MM.1S (cell line): ENCODE data around the gene LMO7.
"Not testable (repeated sequence)": the region's sequence is repeated elsewhere in the genome, so short reads cannot be mapped to it uniquely, and the experiment has no call there.

Experiments used
- DNase-seq: peaks from one replicate; pipeline ENCODE4 v3.0.0-alpha.2; 2015
- H2AFZ ChIP-seq: fragments of 300-600 bp; sonication (generic); 2 replicates; pipeline ENCODE4 v1.6.0; 2016; ENCODE audit warnings: antibody characterized with exemption, low read length
- H3F3A ChIP-seq: fragments of 300-600 bp; sonication (generic); 2 replicates; pipeline ENCODE4 v1.6.1; 2016; ENCODE audit warnings: mild to moderate bottlenecking, antibody characterized with exemption, low read length, moderate library complexity, mixed read lengths; ENCODE audit not compliant: insufficient read depth
- H3K27ac ChIP-seq: fragments of 300-600 bp; sonication (generic); 2 replicates; pipeline ENCODE4 v1.5.1; 2016; ENCODE audit warnings: mild to moderate bottlenecking, low read length
- H3K27me3 ChIP-seq: fragments of 300-600 bp; sonication (generic); replicated peaks from 2 replicates; pipeline ENCODE4 v1.6.0; 2016; ENCODE audit warnings: low read length; ENCODE audit not compliant: insufficient read depth
- H3K36me3 ChIP-seq: fragments of 300-600 bp; sonication (generic); replicated peaks from 2 replicates; pipeline ENCODE4 v1.6.1; 2016; ENCODE audit warnings: mild to moderate bottlenecking, low read length, mixed read lengths; ENCODE audit not compliant: insufficient read depth
- H3K4me1 ChIP-seq: fragments of 300-600 bp; sonication (generic); 2 replicates; pipeline ENCODE4 v1.6.1; 2016; ENCODE audit warnings: low read length, mixed read lengths
- H3K4me2 ChIP-seq: fragments of 300-600 bp; sonication (generic); 2 replicates; pipeline ENCODE4 v1.6.0; 2016; ENCODE audit warnings: low read depth, low read length
- H3K4me3 ChIP-seq: fragments of 300-600 bp; sonication (generic); 2 replicates; pipeline ENCODE4 v1.5.1; 2016; ENCODE audit warnings: low read length, mixed read lengths
- H3K79me2 ChIP-seq: fragments of 300-600 bp; sonication (generic); 2 replicates; pipeline ENCODE4 v1.6.1; 2016; ENCODE audit warnings: mixed run types, low read length, mixed read lengths
- H3K9ac ChIP-seq: fragments of 300-600 bp; sonication (generic); 2 replicates; pipeline ENCODE4 v1.6.1; 2016; ENCODE audit warnings: low read length, mixed read lengths
- H3K9me2 ChIP-seq: fragments of 300-600 bp; sonication (generic); replicated peaks from 2 replicates; pipeline ENCODE4 v1.6.1; 2016; ENCODE audit warnings: mild to moderate bottlenecking, low read length, mixed read lengths; ENCODE audit not compliant: insufficient read depth
- H3K9me3 ChIP-seq: fragments of 300-600 bp; sonication (generic); replicated peaks from 2 replicates; pipeline ENCODE4 v1.6.1; 2016; ENCODE audit warnings: mild to moderate bottlenecking, low read length, mixed read lengths; ENCODE audit not compliant: insufficient read depth
- H4K20me1 ChIP-seq: fragments of 300-600 bp; sonication (generic); 2 replicates; pipeline ENCODE4 v1.6.1; 2016; ENCODE audit warnings: mild to moderate bottlenecking, low read length, moderate library complexity, mixed read lengths; ENCODE audit not compliant: insufficient read depth
- EZH2 ChIP-seq: fragments of 300-600 bp; sonication (generic); optimal IDR thresholded peaks from 2 replicates; pipeline ENCODE3; 2017; ENCODE audit warnings: low read depth, mild to moderate bottlenecking, antibody characterized with exemption, low read length, mixed read lengths
- EZH2phosphoT487 ChIP-seq: fragments of 300-600 bp; sonication (generic); IDR thresholded peaks from 2 replicates; pipeline ENCODE4 v1.6.1; 2018; ENCODE audit warnings: antibody characterized with exemption, low read length
- TF ChIP-seq, protein P1 (sequence below): fragments of 300-600 bp; sonication (generic); IDR thresholded peaks from 2 replicates; pipeline ENCODE4 v1.5.1; 2016; ENCODE audit warnings: antibody characterized with exemption, low read length, mixed read lengths

Gene LMO7

DNA sequence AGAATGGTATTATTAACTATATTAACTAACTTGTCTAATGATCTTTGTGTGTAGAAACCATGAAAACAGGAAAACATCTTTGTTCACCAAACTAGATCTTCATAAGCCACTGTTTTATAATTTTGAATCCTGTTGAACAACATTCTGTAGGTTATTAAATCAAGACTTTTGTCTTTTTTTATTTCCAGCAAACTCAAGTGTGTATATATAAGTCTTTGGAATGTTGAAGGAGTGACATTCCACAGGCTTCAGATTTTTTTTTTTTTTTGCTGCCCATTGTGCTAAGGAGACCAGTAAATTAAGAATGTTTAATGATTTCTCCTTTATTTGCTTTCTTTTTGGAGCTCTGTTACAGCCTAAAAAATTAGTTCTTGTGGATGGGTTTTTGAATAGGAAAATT lies 89.6 kb downstream of the LMO7 start:
- TF ChIP-seq EZH2phosphoT487 (no peak), EZH2 (no peak)
- TF ChIP-seq, protein P1, sequence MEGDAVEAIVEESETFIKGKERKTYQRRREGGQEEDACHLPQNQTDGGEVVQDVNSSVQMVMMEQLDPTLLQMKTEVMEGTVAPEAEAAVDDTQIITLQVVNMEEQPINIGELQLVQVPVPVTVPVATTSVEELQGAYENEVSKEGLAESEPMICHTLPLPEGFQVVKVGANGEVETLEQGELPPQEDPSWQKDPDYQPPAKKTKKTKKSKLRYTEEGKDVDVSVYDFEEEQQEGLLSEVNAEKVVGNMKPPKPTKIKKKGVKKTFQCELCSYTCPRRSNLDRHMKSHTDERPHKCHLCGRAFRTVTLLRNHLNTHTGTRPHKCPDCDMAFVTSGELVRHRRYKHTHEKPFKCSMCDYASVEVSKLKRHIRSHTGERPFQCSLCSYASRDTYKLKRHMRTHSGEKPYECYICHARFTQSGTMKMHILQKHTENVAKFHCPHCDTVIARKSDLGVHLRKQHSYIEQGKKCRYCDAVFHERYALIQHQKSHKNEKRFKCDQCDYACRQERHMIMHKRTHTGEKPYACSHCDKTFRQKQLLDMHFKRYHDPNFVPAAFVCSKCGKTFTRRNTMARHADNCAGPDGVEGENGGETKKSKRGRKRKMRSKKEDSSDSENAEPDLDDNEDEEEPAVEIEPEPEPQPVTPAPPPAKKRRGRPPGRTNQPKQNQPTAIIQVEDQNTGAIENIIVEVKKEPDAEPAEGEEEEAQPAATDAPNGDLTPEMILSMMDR = no peak
- Histone ChIP-seq H3K9me2 (no peaks in the 10 kb centered on the region), H3K4me2 (no peak overlapping the region), H3K4me1 (no peaks in the 10 kb centered on the region), H2AFZ (no peak overlapping the region), H3K27ac (no peak overlapping the region), H3K27me3 (no peaks in the 10 kb centered on the region), H3K36me3 (no peaks in the 10 kb centered on the region), H3K9me3 (no peaks in the 10 kb centered on the region), H3K9ac (no peak overlapping the region), H4K20me1 (no peaks in the 10 kb centered on the region), H3K79me2 (no peaks in the 10 kb centered on the region), H3K4me3 (no peak overlapping the region), H3F3A (no peaks in the 10 kb centered on the region)
- no peak for DNase-seq

DNA sequence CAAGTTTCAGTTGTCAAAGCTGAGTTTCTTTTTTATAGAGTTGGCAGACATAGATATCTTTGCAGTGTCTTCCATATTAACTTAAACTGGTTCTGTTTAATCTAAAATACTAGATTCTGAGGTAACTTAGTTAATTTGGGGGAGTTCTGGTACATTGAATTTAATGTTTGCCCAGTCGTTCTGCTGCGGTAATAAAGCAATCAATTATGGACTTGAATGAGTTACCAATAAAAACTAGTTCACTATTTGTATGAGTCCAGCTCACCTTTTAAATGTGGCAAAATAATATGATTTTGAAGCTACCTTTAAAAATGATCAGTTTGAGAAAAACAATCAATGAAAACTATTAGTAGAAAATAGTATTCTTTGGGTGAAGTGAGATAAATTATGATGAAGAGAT lies 90.2 kb downstream of the LMO7 start:
- H3K9me2 ChIP-seq = no peaks in the 10 kb centered on the region
- no peak overlapping the region for H3K4me3 ChIP-seq
- TF ChIP-seq, protein P1 = no peak
- TF ChIP-seq EZH2 (no peak), EZH2phosphoT487 (no peak)
- H3K27ac ChIP-seq = no peak overlapping the region
- no peak overlapping the region for H2AFZ ChIP-seq
- no peaks in the 10 kb centered on the region for H3K9me3 ChIP-seq
- H3K4me2 ChIP-seq = no peak overlapping the region
- no peak for DNase-seq
- no peak overlapping the region for H3K9ac ChIP-seq
- no peaks in the 10 kb centered on the region for H3K4me1 ChIP-seq
- no peaks in the 10 kb centered on the region for H4K20me1 ChIP-seq
- no peaks in the 10 kb centered on the region for H3K79me2 ChIP-seq
- no peaks in the 10 kb centered on the region for H3F3A ChIP-seq
- no peaks in the 10 kb centered on the region for H3K36me3 ChIP-seq
- no peaks in the 10 kb centered on the region for H3K27me3 ChIP-seq

DNA sequence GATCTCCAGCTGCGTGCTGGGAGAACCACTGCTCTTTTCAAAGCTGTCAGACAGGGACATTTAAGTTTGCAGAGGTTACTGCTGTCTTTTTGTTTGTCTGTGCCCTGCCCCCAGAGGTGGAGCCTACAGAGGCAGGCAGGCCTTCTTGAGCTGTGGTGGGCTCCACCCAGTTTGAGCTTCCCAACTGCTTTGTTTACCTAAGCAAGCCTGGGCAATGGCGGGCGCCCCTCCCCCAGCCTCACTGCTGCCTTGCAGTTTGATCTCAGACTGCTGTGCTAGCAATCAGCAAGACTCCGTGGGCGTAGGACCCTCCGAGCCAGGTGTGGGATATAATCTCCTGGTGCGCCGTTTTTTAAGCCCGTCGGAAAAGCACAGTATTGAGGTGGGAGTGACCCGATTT lies 97.0 kb downstream of the LMO7 start:
- H3K9ac ChIP-seq, H3K9me3 ChIP-seq, H4K20me1 ChIP-seq, H3F3A ChIP-seq, H3K4me1 ChIP-seq, H3K36me3 ChIP-seq, H3K4me3 ChIP-seq, H3K79me2 ChIP-seq, H3K9me2 ChIP-seq, DNase-seq, H2AFZ ChIP-seq, H3K4me2 ChIP-seq, H3K27me3 ChIP-seq, H3K27ac ChIP-seq: not testable (repeated sequence)

DNA sequence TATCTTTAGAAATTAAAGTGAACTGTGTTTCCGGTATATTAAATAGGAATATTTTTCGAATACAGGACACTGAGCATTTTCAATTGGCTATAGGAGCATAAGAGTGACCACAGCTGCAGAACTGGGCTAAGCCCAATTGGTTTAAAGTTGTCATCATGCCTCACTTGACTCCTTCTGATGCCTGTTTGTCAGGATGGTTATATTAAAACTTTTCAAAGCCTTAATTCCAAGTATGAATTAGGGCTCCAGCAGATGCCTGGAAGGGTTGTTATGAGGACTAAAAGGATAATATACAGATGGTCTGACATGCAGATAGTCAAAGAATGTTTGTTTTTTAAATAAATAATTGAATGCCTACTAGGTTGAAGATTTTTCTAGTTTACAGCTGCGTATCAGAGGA lies 100.0 kb downstream of the LMO7 start:
- Histone ChIP-seq H3K79me2 (no peaks in the 10 kb centered on the region), H3K4me3 (no peak overlapping the region), H3K4me2 (no peak overlapping the region), H3K9me3 (no peaks in the 10 kb centered on the region), H3K9ac (no peak overlapping the region), H2AFZ (no peak overlapping the region), H3K27ac (no peak overlapping the region), H3K36me3 (no peaks in the 10 kb centered on the region), H3K27me3 (no peaks in the 10 kb centered on the region), H3F3A (no peaks in the 10 kb centered on the region), H3K4me1 (no peaks in the 10 kb centered on the region), H4K20me1 (no peaks in the 10 kb centered on the region), H3K9me2 (no peaks in the 10 kb centered on the region)
- TF ChIP-seq, protein P1 = no peak
- no peak for TF ChIP-seq EZH2phosphoT487
- TF ChIP-seq EZH2 = no peak
- no peak for DNase-seq
